Cerebellar nuclear complex (tissue), 1 donor: Measurements from ENCODE around the gene FZD2.

Source experiments
- DNase-seq, 2 experiments: peaks; one replicate each; lab custom pipeline; 2025; lab: John Stamatoyannopoulos, UW

The FZD2 gene

GRCh38 chr17:44607836-44608690 lies 50.8 kb downstream of the FZD2 start:
- DNase-seq: no peak

GRCh38 chr17:44608727-44609435 lies 51.6 kb downstream of the FZD2 start:
- DNase-seq: no peak

GRCh38 chr17:44610331-44610730 lies 53.0 kb downstream of the FZD2 start:
- DNase-seq: no peak
